ENCODE measurements around the gene CAPZB. TPM values are rescaled to one million over a fixed set of nuclear protein-coding genes. Genes with fewer than 3 reads are reported as not detected.
A peak's percentile ranks its signal among the peaks of the same experiment; 100 is the strongest.

The CAPZB gene
- polyA plus RNA-seq, 1 donor from 2014 or later = 159 TPM

GRCh38 chr1:19456968-19457441, 28.3 kb downstream of the CAPZB start:
- Histone ChIP-seq H3K36me3 (ENCODE audit: insufficient read depth, low read length) (no peaks in the 10 kb centered on the region), H3K4me2 (ENCODE audit: low read length) (no peak overlapping the region), H3K4me3 (ENCODE audit: low read length) (peak overlapping the region; percentile 35), H3K27ac (ENCODE audit: low read length) (no peak overlapping the region), H4K20me1 (ENCODE audit: insufficient read depth) (no peaks in the 10 kb centered on the region), H3K27me3 (ENCODE audit: insufficient read depth, low read depth, low read length) (no peaks in the 10 kb centered on the region), H3K9me3 (ENCODE audit: low read length) (no peaks in the 10 kb centered on the region), H3K9ac (ENCODE audit: low read length) (no peak overlapping the region), H2AFZ (ENCODE audit: low read depth, low read length) (no peak overlapping the region), H3K79me2 (replicated peaks; ENCODE audit: insufficient read depth, low read length) (peaks cover 18% of the 10 kb centered on the region), H3F3A (ENCODE audit: insufficient read depth, low read length, poor library complexity, severe bottlenecking) (no peaks in the 10 kb centered on the region), H3K9me2 (ENCODE audit: insufficient read depth, low read length) (no peaks in the 10 kb centered on the region)
- TF ChIP-seq TAF1 (IDR thresholded peaks at IDR 0.05; ENCODE audit: low read depth) = no peak
- TF ChIP-seq EP300 (conservative IDR thresholded peaks at IDR 0.05; ENCODE audit: poor library complexity, severe bottlenecking) = no peak
- no peak for TF ChIP-seq RAD21 (conservative IDR thresholded peaks at IDR 0.05)
- no peak for TF ChIP-seq EZH2 (IDR thresholded peaks at IDR 0.05; ENCODE audit: borderline replicate concordance, insufficient read depth, low read length, poor library complexity, severe bottlenecking)
- no peak for TF ChIP-seq MXI1 (conservative IDR thresholded peaks at IDR 0.05; ENCODE audit: poor library complexity, severe bottlenecking)
- TF ChIP-seq SMC3 (conservative IDR thresholded peaks at IDR 0.05; ENCODE audit: poor library complexity) = no peak

GRCh38 chr1:19455353-19455752, 30.0 kb downstream of the CAPZB start:
- no peak overlapping the region for H2AFZ ChIP-seq (ENCODE audit: low read depth, low read length)
- H3K79me2 ChIP-seq (replicated peaks; ENCODE audit: insufficient read depth, low read length) = peaks cover 10% of the 10 kb centered on the region
- TF ChIP-seq SMC3 (conservative IDR thresholded peaks at IDR 0.05; ENCODE audit: poor library complexity) (no peak), MXI1 (conservative IDR thresholded peaks at IDR 0.05; ENCODE audit: poor library complexity, severe bottlenecking) (no peak), EP300 (conservative IDR thresholded peaks at IDR 0.05; ENCODE audit: poor library complexity, severe bottlenecking) (no peak), RAD21 (conservative IDR thresholded peaks at IDR 0.05) (no peak), EZH2 (IDR thresholded peaks at IDR 0.05; ENCODE audit: borderline replicate concordance, insufficient read depth, low read length, poor library complexity, severe bottlenecking) (no peak), POLR2AphosphoS5 (IDR thresholded peaks at IDR 0.05) (no peak), REST (IDR thresholded peaks at IDR 0.05; ENCODE audit: borderline replicate concordance) (no peak), CTCF (IDR thresholded peaks at IDR 0.05; ENCODE audit: poor library complexity, severe bottlenecking) (no peak), TAF1 (IDR thresholded peaks at IDR 0.05; ENCODE audit: low read depth) (no peak)
- H3F3A ChIP-seq (ENCODE audit: insufficient read depth, low read length, poor library complexity, severe bottlenecking) = no peaks in the 10 kb centered on the region
- no peak overlapping the region for H3K4me3 ChIP-seq (ENCODE audit: low read length)
- no peak overlapping the region for H3K27ac ChIP-seq (ENCODE audit: low read length)
- no peaks in the 10 kb centered on the region for H3K9me2 ChIP-seq (ENCODE audit: insufficient read depth, low read length)
- H3K9me3 ChIP-seq (ENCODE audit: low read length) = no peaks in the 10 kb centered on the region
- H3K9ac ChIP-seq (ENCODE audit: low read length) = no peak overlapping the region
- no peaks in the 10 kb centered on the region for H4K20me1 ChIP-seq (ENCODE audit: insufficient read depth)
- H3K27me3 ChIP-seq (ENCODE audit: insufficient read depth, low read depth, low read length) = no peaks in the 10 kb centered on the region
- no peak overlapping the region for H3K4me2 ChIP-seq (ENCODE audit: low read length)
- H3K36me3 ChIP-seq (ENCODE audit: insufficient read depth, low read length) = no peaks in the 10 kb centered on the region
